Muscle of arm (tissue), 12 donors: ENCODE measurements around the gene ARIH1. TPM values are rescaled to one million over a fixed set of nuclear protein-coding genes. Genes with fewer than 3 reads are reported as not detected.

ENCODE experiments used
- DNase-seq: peaks from one replicate; pipeline ENCODE4 v3.0.0-alpha.2; 2013
- polyA plus RNA-seq, 12 donors: library from polyadenylated mRNA; unstranded; fragments of 120-200 nt; gene quantifications; one replicate each; pipeline ENCODE4 v1.2.1, GENCODE V29; 2013; ENCODE audit not compliant: insufficient read length in 12 of 12

Gene ARIH1
- polyA plus RNA-seq, 12 donors: 113 to 158 (median 147) TPM; not detected in 1

- DNase-seq: no peak
Observed at GRCh38 chr15:72482275-72482674, 8.1 kb downstream of the ARIH1 start.

- DNase-seq: no peak
Observed at GRCh38 chr15:72483279-72483678, 9.1 kb downstream of the ARIH1 start.

GRCh38 chr15:72486144-72486543 is 12.0 kb downstream of the ARIH1 start:
- no peak for DNase-seq

GRCh38 chr15:72487070-72487797 is 13.1 kb downstream of the ARIH1 start:
- no peak for DNase-seq

- no peak for DNase-seq
Observed at GRCh38 chr15:72488558-72488957, 14.4 kb downstream of the ARIH1 start.

GRCh38 chr15:72489943-72490554 is 15.9 kb downstream of the ARIH1 start:
- no peak for DNase-seq

- no peak for DNase-seq
Observed at GRCh38 chr15:72491768-72492167, 17.6 kb downstream of the ARIH1 start.

GRCh38 chr15:72492733-72493132 is 18.6 kb downstream of the ARIH1 start:
- DNase-seq: no peak

- no peak for DNase-seq
Observed at GRCh38 chr15:72493220-72493619, 19.1 kb downstream of the ARIH1 start.

- DNase-seq: no peak
Observed at GRCh38 chr15:72495007-72495406, 20.9 kb downstream of the ARIH1 start.

GRCh38 chr15:72496783-72497182 is 22.7 kb downstream of the ARIH1 start:
- DNase-seq: no peak

GRCh38 chr15:72497402-72497801 is 23.3 kb downstream of the ARIH1 start:
- DNase-seq: no peak

GRCh38 chr15:72502220-72502809 is 28.2 kb downstream of the ARIH1 start:
- no peak for DNase-seq

- DNase-seq: no peak
Observed at GRCh38 chr15:72503147-72503546, 29.0 kb downstream of the ARIH1 start.

- no peak for DNase-seq
Observed at GRCh38 chr15:72507402-72508092, 33.4 kb downstream of the ARIH1 start.

- no peak for DNase-seq
Observed at GRCh38 chr15:72509484-72509883, 35.4 kb downstream of the ARIH1 start.

- DNase-seq: no peak
Observed at GRCh38 chr15:72511536-72511935, 37.4 kb downstream of the ARIH1 start.

GRCh38 chr15:72515591-72516389 is 41.7 kb downstream of the ARIH1 start:
- no peak for DNase-seq

GRCh38 chr15:72516777-72517176 is 42.6 kb downstream of the ARIH1 start:
- no peak for DNase-seq

- DNase-seq: no peak
Observed at GRCh38 chr15:72521682-72522081, 47.6 kb downstream of the ARIH1 start.

GRCh38 chr15:72532991-72533601 is 59.0 kb downstream of the ARIH1 start:
- DNase-seq: no peak
